Measurements from ENCODE around the gene MUSK. TPM values are rescaled to one million over a fixed set of nuclear protein-coding genes. Genes with fewer than 3 reads are reported as not detected.
A peak's percentile ranks its signal among the peaks of the same experiment; 100 is the strongest.

The MUSK gene
- total RNA-seq, 2 donors from 2014 or later = 2.0 to 6.1 TPM

- H3K27ac ChIP-seq = no peak overlapping the region
- H3K4me1 ChIP-seq = no peaks in the 10 kb centered on the region
- no peaks in the 10 kb centered on the region for H3K27me3 ChIP-seq
- H3K4me3 ChIP-seq = no peak overlapping the region
- TF ChIP-seq CTCF (IDR thresholded peaks at IDR 0.05) = no peak
- H3K9me3 ChIP-seq = no peaks in the 10 kb centered on the region
- DNase-seq (ENCODE audit: low spot score) = no peak
- no peaks in the 10 kb centered on the region for H3K36me3 ChIP-seq
Observed at GRCh38 chr9:110751971-110752370, 83.4 kb downstream of the MUSK start.

- Histone ChIP-seq H3K27ac (no peak overlapping the region), H3K9me3 (no peaks in the 10 kb centered on the region), H3K4me3 (no peak overlapping the region), H3K36me3 (no peaks in the 10 kb centered on the region), H3K27me3 (no peaks in the 10 kb centered on the region), H3K4me1 (no peaks in the 10 kb centered on the region)
- no peak for TF ChIP-seq CTCF (IDR thresholded peaks at IDR 0.05)
- no peak for DNase-seq (ENCODE audit: low spot score)
Observed at GRCh38 chr9:110752766-110753165, 84.2 kb downstream of the MUSK start.

- Histone ChIP-seq H3K4me1 (no peaks in the 10 kb centered on the region), H3K27ac (peak overlapping the region in 1 of 2 donors; percentile 7), H3K4me3 (no peak overlapping the region), H3K9me3 (peaks cover 0 to under 1% of the 10 kb centered on the region in 2 donors), H3K36me3 (no peaks in the 10 kb centered on the region), H3K27me3 (no peaks in the 10 kb centered on the region)
- DNase-seq (ENCODE audit: low spot score) = no peak
- TF ChIP-seq CTCF (IDR thresholded peaks at IDR 0.05) = no peak
Observed at GRCh38 chr9:110753731-110754231, 85.2 kb downstream of the MUSK start.

- no peak overlapping the region for H3K4me3 ChIP-seq
- no peak for TF ChIP-seq CTCF (IDR thresholded peaks at IDR 0.05)
- H3K36me3 ChIP-seq = no peaks in the 10 kb centered on the region
- H3K9me3 ChIP-seq = peaks cover 0 to 5% of the 10 kb centered on the region in 2 donors
- H3K27ac ChIP-seq = no peak overlapping the region
- H3K27me3 ChIP-seq = no peaks in the 10 kb centered on the region
- no peak for DNase-seq (ENCODE audit: low spot score)
- H3K4me1 ChIP-seq = no peaks in the 10 kb centered on the region
Observed at GRCh38 chr9:110755179-110755578, 86.6 kb downstream of the MUSK start.

- no peak for DNase-seq (ENCODE audit: low spot score)
Observed at GRCh38 chr9:110758201-110758600, 89.6 kb downstream of the MUSK start.

More at GRCh38 chr9:110758201-110758600, 89.6 kb downstream of the MUSK start:
- Histone ChIP-seq H3K27me3 (no peaks in the 10 kb centered on the region), H3K4me3 (no peak overlapping the region), H3K27ac (no peak overlapping the region), H3K9me3 (peaks cover 0 to 5% of the 10 kb centered on the region in 2 donors), H3K36me3 (no peaks in the 10 kb centered on the region), H3K4me1 (no peaks in the 10 kb centered on the region)
- TF ChIP-seq CTCF (IDR thresholded peaks at IDR 0.05) = no peak

Data from right atrium auricular region (tissue), 2 donors.